GM23248 (cell line): ENCODE measurements around the gene ATF7IP. TPM values are rescaled to one million over a fixed set of nuclear protein-coding genes. Genes with fewer than 3 reads are reported as not detected.
"Not testable (repeated sequence)": the region's sequence is repeated elsewhere in the genome, so short reads cannot be mapped to it uniquely, and the experiment has no call there.

ENCODE experiments used
- DNase-seq: peaks from one replicate; pipeline ENCODE4 v3.0.0-alpha.2; 2015
- H2AFZ ChIP-seq: fragments of 200-600 bp; sonication (generic); 2 replicates; pipeline ENCODE4 v1.6.1; 2016; ENCODE audit warnings: antibody characterized with exemption
- H3F3A ChIP-seq: fragments of 200-600 bp; sonication (generic); 2 replicates; pipeline ENCODE4 v1.6.1; 2016; ENCODE audit warnings: mild to moderate bottlenecking, antibody characterized with exemption, mixed run types; ENCODE audit not compliant: insufficient read depth
- H3K27ac ChIP-seq: fragments of 200-600 bp; sonication (generic); 2 replicates; pipeline ENCODE4 v1.5.1; 2016; ENCODE audit warnings: mild to moderate bottlenecking
- H3K27me3 ChIP-seq: fragments of 200-600 bp; sonication (generic); replicated peaks from 2 replicates; pipeline ENCODE4 v1.6.1; 2016; ENCODE audit warnings: mild to moderate bottlenecking; ENCODE audit not compliant: insufficient read depth
- H3K36me3 ChIP-seq: fragments of 200-600 bp; sonication (generic); 2 replicates; pipeline ENCODE4 v1.6.1; 2016; ENCODE audit warnings: low read depth, mild to moderate bottlenecking
- H3K4me1 ChIP-seq: fragments of 200-600 bp; sonication (generic); 2 replicates; pipeline ENCODE4 v1.6.1; 2016; ENCODE audit warnings: mild to moderate bottlenecking; ENCODE audit not compliant: insufficient read depth
- H3K4me2 ChIP-seq: fragments of 200-600 bp; sonication (generic); one replicate; pipeline ENCODE4 v1.6.1; 2016; ENCODE audit warnings: mild to moderate bottlenecking; ENCODE audit not compliant: unreplicated experiment
- H3K4me3 ChIP-seq: fragments of 200-600 bp; sonication (generic); 2 replicates; pipeline ENCODE4 v1.5.1; 2016; ENCODE audit warnings: mild to moderate bottlenecking
- H3K79me2 ChIP-seq: fragments of 200-600 bp; sonication (generic); 2 replicates; pipeline ENCODE4 v1.6.1; 2016; ENCODE audit warnings: mild to moderate bottlenecking; ENCODE audit not compliant: insufficient read depth
- H3K9ac ChIP-seq: fragments of 200-600 bp; sonication (generic); 2 replicates; pipeline ENCODE4 v1.6.1; 2016; ENCODE audit warnings: mild to moderate bottlenecking
- H3K9me2 ChIP-seq: fragments of 200-600 bp; sonication (generic); 2 replicates; pipeline ENCODE4 v1.6.1; 2016; ENCODE audit warnings: mixed run types, mild to moderate bottlenecking, moderate library complexity; ENCODE audit not compliant: insufficient read depth
- H3K9me3 ChIP-seq: fragments of 200-600 bp; sonication (generic); one replicate; pipeline ENCODE4 v1.6.1; 2017; ENCODE audit warnings: low read depth
- H4K20me1 ChIP-seq: fragments of 200-600 bp; sonication (generic); 2 replicates; pipeline ENCODE4 v1.6.0; 2016; ENCODE audit not compliant: insufficient read depth
- EZH2 ChIP-seq: fragments of 200-600 bp; sonication (generic); IDR thresholded peaks from 2 replicates; pipeline ENCODE4 v1.6.1; 2018; ENCODE audit warnings: antibody characterized with exemption, mild to moderate bottlenecking; ENCODE audit not compliant: insufficient read depth, poor library complexity, severe bottlenecking
- EZH2phosphoT487 ChIP-seq: fragments of 200-600 bp; sonication (generic); IDR thresholded peaks from 2 replicates; pipeline ENCODE4 v1.6.1; 2018; ENCODE audit warnings: antibody characterized with exemption, moderate library complexity, mild to moderate bottlenecking, low read depth; ENCODE audit not compliant: insufficient read depth
- WGBS, 2 experiments: methylation state at CpG; one replicate each; pipeline ENCODE4 v1.1.6; 2015 to 2017; ENCODE audit warnings: low lambda C conversion rate in 2 of 2, low coverage in 1 of 2; ENCODE audit errors: missing lambda C conversion rate in 2 of 2; 5-methylcytosine and 5-hydroxymethylcytosine counted together
- in situ Hi-C: fragments of 300-500 bp; cut with MboI; formaldehyde crosslinking; loops from 2 replicates; pipeline ENCODE4 v1.15.0; 2020
- polyA plus RNA-seq: library from polyadenylated mRNA; unstranded; fragments of >200 nt; fragmentation: Nextera tagmentation; extraction: Ambion mirVana; gene quantifications from 2 replicates; pipeline ENCODE4 v1.2.1, GENCODE V29; 2016
- total RNA-seq: library from RNA; depleted of rRNA; stranded (reverse); fragments of >200 nt; shearing (Covaris generic); gene quantifications from 2 replicates; pipeline ENCODE4 v1.2.3, GENCODE V29; 2014

The ATF7IP gene
- total and polyA plus RNA-seq, 2 experiments from 2014 or later, result 17.7 to 24.9 TPM

GRCh38 chr12:14396071-14396470 lies 30.6 kb downstream of the ATF7IP start:
- H3K9me3 ChIP-seq, result no peaks in the 10 kb centered on the region
- no peak overlapping the region for H2AFZ ChIP-seq
- H4K20me1 ChIP-seq, result no peaks in the 10 kb centered on the region
- H3K9me2 ChIP-seq, result no peaks in the 10 kb centered on the region
- no peak overlapping the region for H3K9ac ChIP-seq
- no peaks in the 10 kb centered on the region for H3K36me3 ChIP-seq
- TF ChIP-seq EZH2 (no peak), EZH2phosphoT487 (no peak)
- H3K4me3 ChIP-seq, result no peak overlapping the region
- in situ Hi-C loops, result no loop called here
- H3K27me3 ChIP-seq, result no peaks in the 10 kb centered on the region
- H3K4me1 ChIP-seq, result peaks cover 37% of the 10 kb centered on the region
- 88 to 100% methylated on average over 1 of the region's 1 CpG for WGBS, 2 experiments
- DNase-seq, result no peak
- H3K27ac ChIP-seq, result no peak overlapping the region
- H3F3A ChIP-seq, result peaks cover 11% of the 10 kb centered on the region
- H3K79me2 ChIP-seq, result peaks cover 100% of the 10 kb centered on the region
- H3K4me2 ChIP-seq, result no peak overlapping the region

GRCh38 chr12:14399871-14400270 lies 34.4 kb downstream of the ATF7IP start:
- Histone ChIP-seq H3K27ac (peak overlapping the region; percentile 30), H3K27me3 (no peaks in the 10 kb centered on the region), H3K9ac (peak overlapping the region; percentile 33), H3K4me1 (peaks cover 31% of the 10 kb centered on the region), H3K79me2 (peaks cover 100% of the 10 kb centered on the region), H3K4me3 (peak overlapping the region; percentile 58), H3K9me2 (no peaks in the 10 kb centered on the region), H3K9me3 (no peaks in the 10 kb centered on the region), H3K36me3 (no peaks in the 10 kb centered on the region), H3F3A (peaks cover 7% of the 10 kb centered on the region), H4K20me1 (no peaks in the 10 kb centered on the region), H3K4me2 (peak overlapping the region; percentile 72), H2AFZ (no peak overlapping the region)
- DNase-seq, result peak; percentile 61
- WGBS, 2 experiments, result 62 to 76% methylated on average over 3 of the region's 3 CpGs
- in situ Hi-C loops, result no loop called here
- TF ChIP-seq EZH2phosphoT487 (no peak), EZH2 (no peak)

GRCh38 chr12:14400599-14400998 lies 35.1 kb downstream of the ATF7IP start:
- in situ Hi-C loops, result no loop called here
- H3K9me2 ChIP-seq, result no peaks in the 10 kb centered on the region
- H3K9ac ChIP-seq, result peak overlapping the region; percentile 33
- H3K36me3 ChIP-seq, result no peaks in the 10 kb centered on the region
- H3K27me3 ChIP-seq, result no peaks in the 10 kb centered on the region
- peaks cover 26% of the 10 kb centered on the region for H3K4me1 ChIP-seq
- 0 out of 2 replicates have a peak overlapping the region, but pooled peaks have one; percentile 58 for H3K4me3 ChIP-seq
- no peaks in the 10 kb centered on the region for H3K9me3 ChIP-seq
- no peak for DNase-seq
- TF ChIP-seq EZH2 (no peak), EZH2phosphoT487 (no peak)
- H3F3A ChIP-seq, result peaks cover 5% of the 10 kb centered on the region
- WGBS, 2 experiments, result 100% methylated on average over 1 of the region's 1 CpG
- peaks cover 100% of the 10 kb centered on the region for H3K79me2 ChIP-seq
- H2AFZ ChIP-seq, result no peak overlapping the region
- no peaks in the 10 kb centered on the region for H4K20me1 ChIP-seq
- peak overlapping the region; percentile 72 for H3K4me2 ChIP-seq
- H3K27ac ChIP-seq, result peak overlapping the region; percentile 30; the same call in 1 of the 2 replicates

GRCh38 chr12:14401267-14401666 lies 35.8 kb downstream of the ATF7IP start:
- H3K9ac ChIP-seq, H3K9me2 ChIP-seq, H3F3A ChIP-seq, H3K27me3 ChIP-seq, H3K4me3 ChIP-seq, DNase-seq, H3K27ac ChIP-seq, H4K20me1 ChIP-seq, H3K4me2 ChIP-seq, in situ Hi-C loops, H2AFZ ChIP-seq, H3K36me3 ChIP-seq, H3K9me3 ChIP-seq: not testable (repeated sequence)
- Histone ChIP-seq H3K79me2 (peaks cover 100% of the 10 kb centered on the region), H3K4me1 (peaks cover 26% of the 10 kb centered on the region)
- WGBS, 2 experiments, result 97 to 98% methylated on average over 6 of the region's 6 CpGs

- peaks cover 100% of the 10 kb centered on the region for H3K79me2 ChIP-seq
- H3K4me3 ChIP-seq, result no peak overlapping the region
- no peak overlapping the region for H3K4me2 ChIP-seq
- H3K9me3 ChIP-seq, result no peaks in the 10 kb centered on the region
- in situ Hi-C loops, result no loop called here
- WGBS, 2 experiments, result 95 to 99% methylated on average over 4 of the region's 4 CpGs
- no peaks in the 10 kb centered on the region for H3K9me2 ChIP-seq
- H3K27me3 ChIP-seq, result no peaks in the 10 kb centered on the region
- H3K4me1 ChIP-seq, result peaks cover 26% of the 10 kb centered on the region
- DNase-seq, result no peak
- no peak for TF ChIP-seq EZH2phosphoT487
- TF ChIP-seq EZH2, result no peak
- no peaks in the 10 kb centered on the region for H3K36me3 ChIP-seq
- no peak overlapping the region for H3K27ac ChIP-seq
- no peaks in the 10 kb centered on the region for H4K20me1 ChIP-seq
- no peak overlapping the region for H3K9ac ChIP-seq
- H3F3A ChIP-seq, result peaks cover 4% of the 10 kb centered on the region
- no peak overlapping the region for H2AFZ ChIP-seq
Observed at GRCh38 chr12:14402697-14403096, 37.2 kb downstream of the ATF7IP start.
